Tibial nerve (tissue), 4 donors: ENCODE measurements around the gene ARHGAP23.

Experiments
- CTCF ChIP-seq, 5 experiments: fragments of 200-600 bp in 3 of 5; fragments of 450-650 bp in 2 of 5; sonication (generic) in 3 of 5; IDR thresholded peaks; one replicate each; pipeline ENCODE4 v1.5.1; 2016 to 2019; ENCODE audit warnings: antibody characterized with exemption in 5 of 5, mild to moderate bottlenecking in 3 of 5, moderate library complexity in 2 of 5
- EP300 ChIP-seq, 2 donors: sonication (generic); formaldehyde crosslinking; IDR thresholded peaks; one replicate each; pipeline ENCODE4 v1.6.1; 2017; ENCODE audit warnings: antibody characterized with exemption in 2 of 2, mild to moderate bottlenecking in 1 of 2
- POLR2A ChIP-seq, 2 donors: fragments of 450-650 bp; IDR thresholded peaks; one replicate each; pipeline ENCODE4 v1.6.1; 2017; ENCODE audit warnings: antibody characterized with exemption in 2 of 2, mild to moderate bottlenecking in 2 of 2, moderate library complexity in 2 of 2

DNA sequence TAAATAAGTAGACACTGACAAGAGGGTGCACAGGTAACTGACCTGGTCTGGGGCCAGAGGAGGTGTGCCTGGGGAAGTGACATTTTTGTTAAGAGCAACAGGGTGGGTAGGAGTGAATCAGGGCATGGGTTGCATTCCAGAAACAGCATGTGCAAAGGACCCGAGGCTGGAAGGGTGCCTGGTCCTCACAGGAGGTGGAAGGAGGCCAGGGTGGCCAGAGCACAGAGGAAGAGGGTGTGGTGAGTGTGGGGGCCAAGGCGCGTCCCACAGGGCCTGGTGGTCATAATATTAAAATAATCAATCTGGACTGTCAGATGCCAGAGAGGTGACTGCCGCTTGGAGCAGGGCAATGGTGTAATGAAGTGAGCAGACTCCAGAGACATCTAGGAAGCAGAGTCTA lies 14.3 kb downstream of the ARHGAP23 start:
- TF ChIP-seq CTCF (IDR thresholded peaks at IDR 0.05) (no peak), EP300 (IDR thresholded peaks at IDR 0.05) (no peak), POLR2A (IDR thresholded peaks at IDR 0.05) (no peak)
